ENCODE data around the gene ANKFN1.

GRCh38 chr17:56440419-56440818 is 287.1 kb downstream of the ANKFN1 start:
- TF ChIP-seq CTCF (IDR thresholded peaks at IDR 0.05) (no peak), POLR2A (IDR thresholded peaks at IDR 0.05) (no peak)
